ENCODE measurements around the gene XK.

- no peak for TF ChIP-seq CTCF (conservative IDR thresholded peaks at IDR 0.05; ENCODE audit: low read length)
- TF ChIP-seq EZH2phosphoT487 (IDR thresholded peaks at IDR 0.05; ENCODE audit: borderline replicate concordance) = no peak
These were observed 19.1 kb upstream of the XK start for GRCh38 chrX:37666516-37666915.

All from Loucy (cell line).